Memory B cell (primary cell): ENCODE results near the gene PTPRN2.

Source experiments
- ATAC-seq: fragments of 150-1000 bp; cut with Tn5 transposase; 2 replicates; pipeline ENCODE4 v1.10.0; 2021; ENCODE audit warnings: low read depth, mild to moderate bottlenecking, moderate library complexity
- DNase-seq, 2 donors: peaks; one replicate each; pipeline ENCODE4 v3.0.0; 2022; ENCODE audit warnings: low spot score in 2 of 2
- H3K27ac Mint-ChIP-seq: one replicate; pipeline ENCODE4 v1.8.0; 2022; ENCODE audit warnings: mild to moderate bottlenecking, moderate library complexity, mixed read lengths
- H3K27me3 Mint-ChIP-seq: one replicate; pipeline ENCODE4 v1.8.0; 2022; ENCODE audit warnings: mixed read lengths
- H3K36me3 Mint-ChIP-seq: one replicate; pipeline ENCODE4 v1.8.0; 2022; ENCODE audit warnings: mild to moderate bottlenecking, mixed read lengths
- H3K4me1 Mint-ChIP-seq: one replicate; pipeline ENCODE4 v1.8.0; 2022; ENCODE audit warnings: mixed read lengths
- H3K4me3 Mint-ChIP-seq: one replicate; pipeline ENCODE4 v1.8.0; 2022; ENCODE audit warnings: mild to moderate bottlenecking, moderate library complexity, mixed read lengths
- H3K9me3 Mint-ChIP-seq: one replicate; pipeline ENCODE4 v1.8.0; 2022; ENCODE audit warnings: mixed read lengths

Gene PTPRN2

GRCh38 chr7:158251061-158251965 is 336.3 kb downstream of the PTPRN2 start:
- Mint-ChIP-seq H3K27ac (no peak overlapping the region), H3K27me3 (no peaks in the 10 kb centered on the region), H3K4me1 (no peaks in the 10 kb centered on the region), H3K9me3 (no peaks in the 10 kb centered on the region), H3K36me3 (no peaks in the 10 kb centered on the region), H3K4me3 (no peak overlapping the region)
- no peak for ATAC-seq
- DNase-seq: no peak

GRCh38 chr7:158249692-158250091 is 337.9 kb downstream of the PTPRN2 start:
- Mint-ChIP-seq H3K9me3 (no peaks in the 10 kb centered on the region), H3K27me3 (no peaks in the 10 kb centered on the region), H3K4me1 (no peaks in the 10 kb centered on the region), H3K36me3 (no peaks in the 10 kb centered on the region), H3K4me3 (no peak overlapping the region), H3K27ac (no peak overlapping the region)
- DNase-seq (no peak), ATAC-seq (no peak)

- no peak for DNase-seq
- no peaks in the 10 kb centered on the region for H3K27me3 Mint-ChIP-seq
Measured at GRCh38 chr7:158248816-158249215, 338.8 kb downstream of the PTPRN2 start.

GRCh38 chr7:158247758-158248487 is 339.7 kb downstream of the PTPRN2 start:
- no peak overlapping the region for H3K4me3 Mint-ChIP-seq
- ATAC-seq: no peak
- no peaks in the 10 kb centered on the region for H3K9me3 Mint-ChIP-seq
- no peaks in the 10 kb centered on the region for H3K27me3 Mint-ChIP-seq
- H3K4me1 Mint-ChIP-seq: no peaks in the 10 kb centered on the region
- H3K27ac Mint-ChIP-seq: no peak overlapping the region
- no peak for DNase-seq
- H3K36me3 Mint-ChIP-seq: no peaks in the 10 kb centered on the region

More at GRCh38 chr7:158248816-158249215, 338.8 kb downstream of the PTPRN2 start:
- no peaks in the 10 kb centered on the region for H3K9me3 Mint-ChIP-seq
- no peak for ATAC-seq
- H3K4me1 Mint-ChIP-seq: no peaks in the 10 kb centered on the region
- H3K36me3 Mint-ChIP-seq: no peaks in the 10 kb centered on the region
- H3K4me3 Mint-ChIP-seq: no peak overlapping the region
- no peak overlapping the region for H3K27ac Mint-ChIP-seq

- ATAC-seq (no peak), DNase-seq (no peak)
- no peaks in the 10 kb centered on the region for H3K27me3 Mint-ChIP-seq
- H3K9me3 Mint-ChIP-seq: no peaks in the 10 kb centered on the region
- H3K27ac Mint-ChIP-seq: no peak overlapping the region
- no peaks in the 10 kb centered on the region for H3K4me1 Mint-ChIP-seq
- H3K36me3 Mint-ChIP-seq: no peaks in the 10 kb centered on the region
- no peak overlapping the region for H3K4me3 Mint-ChIP-seq
Measured at GRCh38 chr7:158246960-158247673, 340.5 kb downstream of the PTPRN2 start.

GRCh38 chr7:158246272-158246959 is 341.2 kb downstream of the PTPRN2 start:
- Mint-ChIP-seq H3K4me1 (no peaks in the 10 kb centered on the region), H3K9me3 (no peaks in the 10 kb centered on the region), H3K27ac (no peak overlapping the region), H3K27me3 (no peaks in the 10 kb centered on the region), H3K4me3 (no peak overlapping the region), H3K36me3 (no peaks in the 10 kb centered on the region)
- ATAC-seq (no peak), DNase-seq (no peak)

- Mint-ChIP-seq H3K27me3 (no peaks in the 10 kb centered on the region), H3K36me3 (no peaks in the 10 kb centered on the region), H3K4me1 (no peaks in the 10 kb centered on the region), H3K27ac (no peak overlapping the region), H3K4me3 (no peak overlapping the region), H3K9me3 (no peaks in the 10 kb centered on the region)
- DNase-seq (no peak), ATAC-seq (no peak)
Measured at GRCh38 chr7:158245724-158246041, 341.9 kb downstream of the PTPRN2 start.

GRCh38 chr7:158244873-158245723 is 342.5 kb downstream of the PTPRN2 start:
- ATAC-seq (no peak), DNase-seq (no peak)
- Mint-ChIP-seq H3K27me3 (no peaks in the 10 kb centered on the region), H3K4me3 (no peak overlapping the region), H3K9me3 (no peaks in the 10 kb centered on the region), H3K27ac (no peak overlapping the region), H3K36me3 (no peaks in the 10 kb centered on the region), H3K4me1 (no peaks in the 10 kb centered on the region)

- no peaks in the 10 kb centered on the region for H3K27me3 Mint-ChIP-seq
- H3K36me3 Mint-ChIP-seq: no peaks in the 10 kb centered on the region
- ATAC-seq (no peak), DNase-seq (no peak)
- H3K4me1 Mint-ChIP-seq: no peaks in the 10 kb centered on the region
- no peak overlapping the region for H3K27ac Mint-ChIP-seq
- H3K4me3 Mint-ChIP-seq: no peak overlapping the region
- H3K9me3 Mint-ChIP-seq: no peaks in the 10 kb centered on the region
Measured at GRCh38 chr7:158244430-158244829, 343.2 kb downstream of the PTPRN2 start.

- H3K9me3 Mint-ChIP-seq: no peaks in the 10 kb centered on the region
- H3K4me1 Mint-ChIP-seq: no peaks in the 10 kb centered on the region
- ATAC-seq: no peak
- no peaks in the 10 kb centered on the region for H3K36me3 Mint-ChIP-seq
- no peaks in the 10 kb centered on the region for H3K27me3 Mint-ChIP-seq
- no peak for DNase-seq
- H3K4me3 Mint-ChIP-seq: no peak overlapping the region
- H3K27ac Mint-ChIP-seq: no peak overlapping the region
Measured at GRCh38 chr7:158241919-158242318, 345.7 kb downstream of the PTPRN2 start.

GRCh38 chr7:158240801-158241200 is 346.8 kb downstream of the PTPRN2 start:
- no peaks in the 10 kb centered on the region for H3K36me3 Mint-ChIP-seq
- H3K27me3 Mint-ChIP-seq: no peaks in the 10 kb centered on the region
- DNase-seq (no peak), ATAC-seq (no peak)
- no peak overlapping the region for H3K4me3 Mint-ChIP-seq
- H3K9me3 Mint-ChIP-seq: no peaks in the 10 kb centered on the region
- H3K4me1 Mint-ChIP-seq: no peaks in the 10 kb centered on the region
- no peak overlapping the region for H3K27ac Mint-ChIP-seq

- Mint-ChIP-seq H3K4me1 (no peaks in the 10 kb centered on the region), H3K4me3 (no peak overlapping the region), H3K9me3 (peaks cover 2% of the 10 kb centered on the region), H3K27me3 (no peaks in the 10 kb centered on the region), H3K36me3 (no peaks in the 10 kb centered on the region), H3K27ac (no peak overlapping the region)
- ATAC-seq (no peak), DNase-seq (no peak)
Measured at GRCh38 chr7:158239290-158239981, 348.2 kb downstream of the PTPRN2 start.
